NCI-H2107 treated with DMSO at 0.1 percent for 48 hours (cell line): ENCODE data around the gene CPXM2.

ENCODE experiments used
- DNase-seq: peaks from one replicate; lab custom pipeline; 2025; ENCODE audit not compliant: unreplicated experiment; lab: John Stamatoyannopoulos, UW

CPXM2 gene

GRCh38 chr10:123891144-123892071 is at the start of gene CPXM2:
TSS of gene CPXM2 (minus strand) at chr10:123891807. CDS start at chr10:123891659, 148 bp downstream.
- DNase-seq: no peak

- DNase-seq: no peak
Observed at GRCh38 chr10:123939591-123939990, 48.0 kb upstream of the CPXM2 start.

DNA sequence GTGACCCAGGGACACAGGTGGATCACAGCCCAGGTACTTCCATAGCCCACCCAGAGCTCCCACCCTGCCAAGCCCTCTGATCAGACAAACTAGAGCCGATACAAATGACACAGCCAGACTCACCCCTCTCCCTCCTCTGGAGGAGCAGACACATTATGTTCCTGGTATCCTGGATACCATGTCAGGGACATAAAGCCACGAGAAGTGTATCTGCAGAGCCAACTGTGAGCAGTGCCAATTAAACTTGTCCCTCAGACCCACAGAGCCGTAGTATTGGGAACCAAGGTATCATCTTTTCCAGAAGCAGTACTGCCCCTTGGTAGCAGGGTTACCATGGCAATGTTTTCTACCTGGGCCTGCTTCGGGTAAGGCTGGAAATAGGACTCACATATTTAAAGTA is 47.3 kb upstream of the CPXM2 start:
- DNase-seq: no peak

DNA sequence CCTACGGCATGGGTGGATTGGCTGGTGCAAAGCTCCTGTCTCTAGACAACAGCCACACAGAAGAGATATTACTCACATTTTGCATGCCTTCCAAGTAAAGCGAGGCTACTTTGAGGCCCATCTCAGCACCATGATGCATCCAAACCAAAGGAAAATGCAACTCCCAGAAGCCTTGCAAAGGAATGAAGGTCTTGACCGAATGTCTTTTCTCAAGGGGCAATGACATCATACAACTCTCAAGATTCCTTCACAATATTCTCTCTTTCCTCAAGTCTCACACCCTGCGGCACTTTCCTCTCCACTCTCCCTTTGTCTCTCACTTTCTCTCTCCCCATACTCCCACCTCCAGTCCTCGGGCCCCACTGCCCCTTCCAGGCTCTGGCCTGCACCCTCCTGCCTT is 44.8 kb upstream of the CPXM2 start:
- no peak for DNase-seq

GRCh38 chr10:123935680-123936079 is 44.1 kb upstream of the CPXM2 start:
- DNase-seq: no peak

- DNase-seq: no peak
Observed at GRCh38 chr10:123934846-123935245, 43.2 kb upstream of the CPXM2 start.

DNA sequence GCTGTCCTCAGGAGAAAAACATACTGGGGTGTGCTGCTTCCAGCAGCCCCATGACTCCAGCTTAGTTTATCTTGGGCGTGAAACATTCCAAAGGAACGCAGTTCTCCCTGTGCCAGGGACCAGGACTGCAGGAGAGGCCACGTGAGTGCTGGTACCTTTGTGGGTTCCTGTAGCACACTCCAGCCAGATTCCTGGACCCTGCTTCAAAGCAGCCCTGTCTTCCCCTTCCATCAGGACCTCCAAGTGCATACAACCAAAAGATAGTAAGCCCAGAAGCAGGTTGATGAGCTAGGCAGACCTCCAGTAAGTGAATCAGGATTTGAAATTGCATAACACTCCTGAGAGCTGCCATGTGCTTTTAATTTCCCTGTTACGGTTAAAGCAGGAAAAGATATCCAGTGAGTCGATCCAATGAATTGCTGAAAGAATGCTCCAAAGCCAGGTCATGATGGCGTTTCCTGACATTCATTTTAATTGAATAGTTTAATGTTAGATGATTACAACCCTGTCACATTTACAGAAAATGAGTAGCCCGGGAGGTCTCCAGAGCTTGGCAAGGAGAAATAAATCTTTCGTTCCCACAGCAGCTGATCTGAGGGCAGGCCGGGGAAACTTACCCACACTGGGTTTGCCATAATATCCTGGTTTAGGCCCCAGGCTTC is 38.9 kb upstream of the CPXM2 start:
- DNase-seq: no peak

- no peak for DNase-seq
Observed at GRCh38 chr10:123929791-123930190, 38.2 kb upstream of the CPXM2 start.

- no peak for DNase-seq
Observed at GRCh38 chr10:123928427-123928826, 36.8 kb upstream of the CPXM2 start.

DNA sequence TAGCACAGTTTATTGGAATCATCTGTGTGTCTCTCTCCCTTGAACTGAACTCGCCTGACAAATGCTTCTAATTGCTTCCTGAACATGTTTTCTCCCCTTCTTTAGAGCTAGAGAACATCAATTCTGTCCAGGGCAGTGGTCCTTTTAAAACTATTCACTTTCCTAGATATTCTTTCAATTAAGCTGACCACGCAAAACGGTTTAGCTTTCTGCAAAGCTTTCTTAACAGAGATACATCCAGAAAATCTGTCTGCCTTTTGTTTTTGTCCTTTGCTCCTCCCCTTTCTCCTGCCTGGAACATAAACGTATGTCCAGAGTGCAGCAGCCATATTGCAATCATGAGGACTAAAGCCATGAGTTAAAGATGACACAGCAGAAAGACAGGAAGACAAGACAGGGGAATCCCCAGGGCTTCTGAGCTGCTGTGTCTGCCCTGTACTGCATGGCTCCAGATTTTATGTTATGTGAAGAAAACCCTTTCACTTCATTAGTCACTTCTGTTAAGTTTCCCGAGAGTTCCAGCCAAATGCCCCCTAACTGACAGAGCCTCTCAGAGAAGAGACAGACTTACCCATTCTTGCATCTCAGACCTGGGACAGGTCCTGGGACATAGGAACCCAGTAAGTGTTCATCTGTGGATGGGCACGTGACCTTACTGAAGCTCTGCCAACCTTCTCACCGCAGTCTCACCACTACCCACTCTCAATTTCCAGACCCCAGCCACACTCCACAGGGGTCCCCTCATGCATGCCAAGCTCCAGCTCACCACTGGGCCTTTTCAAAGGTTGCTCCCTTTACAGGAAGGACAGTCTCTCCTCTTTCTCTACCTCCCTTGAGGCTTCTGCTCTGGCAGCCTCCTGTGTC is 35.0 kb upstream of the CPXM2 start:
- no peak for DNase-seq

DNA sequence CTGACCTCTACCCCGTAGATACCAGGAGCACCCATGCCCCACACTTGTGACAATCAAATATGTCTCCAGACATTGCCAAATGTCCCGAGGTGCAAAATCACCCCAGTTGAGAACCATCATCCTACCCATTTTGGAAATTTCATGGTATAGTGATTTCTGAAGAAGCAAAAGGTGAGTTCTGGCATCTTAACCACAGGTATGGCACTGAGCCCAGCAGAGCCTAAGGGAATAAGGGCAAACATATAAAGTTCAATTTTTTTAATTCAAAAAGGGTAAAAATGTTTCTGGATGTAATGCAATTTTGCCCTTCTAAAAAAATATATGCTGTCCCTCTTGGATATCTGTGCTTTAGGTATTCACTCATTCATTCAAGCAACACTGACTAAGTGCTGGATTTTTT is 30.5 kb upstream of the CPXM2 start:
- no peak for DNase-seq

GRCh38 chr10:123916775-123917174 is 25.2 kb upstream of the CPXM2 start:
- no peak for DNase-seq

DNA sequence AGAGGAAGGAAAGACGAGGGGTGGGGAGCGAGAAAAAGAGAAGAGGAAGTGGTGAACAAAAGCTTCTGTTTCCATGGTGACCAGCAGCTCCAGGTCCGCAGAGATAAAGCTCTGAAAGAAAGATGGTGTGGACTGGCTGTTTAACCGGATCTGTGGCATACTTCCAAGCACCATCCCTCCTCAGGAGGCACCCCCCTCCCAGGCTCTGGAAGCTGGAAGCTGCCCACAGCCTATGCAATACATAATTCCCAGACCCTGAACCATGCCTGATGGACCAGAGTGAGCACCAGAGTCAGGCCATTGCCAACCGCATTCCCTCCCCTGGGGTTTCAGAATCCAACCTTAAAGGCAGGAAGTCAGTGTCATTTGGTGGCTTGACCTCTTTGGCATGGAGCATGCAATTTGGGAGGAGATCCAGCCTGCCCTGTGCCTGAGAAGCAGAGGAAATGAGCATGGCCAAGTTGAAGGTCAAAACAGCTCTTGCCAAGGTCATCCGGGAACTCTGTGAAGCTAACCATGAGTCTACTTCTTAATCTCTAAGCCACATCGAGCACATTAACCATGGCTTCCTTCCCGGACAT is 22.2 kb upstream of the CPXM2 start:
- DNase-seq: no peak

GRCh38 chr10:123912871-123913270 is 21.3 kb upstream of the CPXM2 start:
- DNase-seq: peak; percentile 31

DNA sequence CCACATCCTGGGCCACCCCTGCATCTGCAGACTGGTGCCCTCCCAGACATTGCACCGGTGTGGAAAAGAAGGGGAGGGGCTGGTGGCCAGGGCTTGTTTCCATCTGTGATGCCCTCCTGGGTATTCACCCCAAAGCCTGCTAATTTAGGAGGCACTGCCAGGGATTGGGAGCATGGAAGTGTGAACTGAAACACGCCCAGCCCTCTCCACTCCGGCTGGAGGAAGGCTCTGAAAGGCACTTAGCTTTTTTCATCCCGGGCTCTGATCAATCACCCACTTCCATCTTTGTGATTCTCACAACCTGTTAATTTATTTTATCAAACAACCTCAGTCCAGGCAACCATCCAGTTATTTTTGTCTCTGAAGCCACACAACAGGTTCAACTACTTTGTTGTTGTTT is 20.9 kb upstream of the CPXM2 start:
- DNase-seq: no peak

DNA sequence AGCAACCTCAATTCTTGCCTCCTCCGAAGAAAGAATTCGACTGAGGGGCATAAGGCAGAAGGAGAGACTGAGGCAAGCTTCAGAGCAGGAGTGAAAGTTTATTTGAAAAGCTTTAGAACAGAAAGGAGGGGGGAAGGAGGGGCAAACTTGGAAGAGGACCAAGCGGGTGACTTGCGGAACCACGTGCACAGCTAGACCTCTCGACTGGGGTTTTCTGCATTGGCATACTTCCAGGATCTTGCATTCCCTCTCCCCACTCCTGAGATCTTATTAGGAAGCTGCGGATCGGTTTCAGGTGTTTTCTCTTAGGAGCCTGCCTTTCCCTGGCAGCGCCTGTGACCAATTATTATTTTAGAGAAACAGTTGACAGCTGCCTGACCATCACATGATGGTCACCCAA is 20.3 kb upstream of the CPXM2 start:
- peak; percentile 77 for DNase-seq

DNA sequence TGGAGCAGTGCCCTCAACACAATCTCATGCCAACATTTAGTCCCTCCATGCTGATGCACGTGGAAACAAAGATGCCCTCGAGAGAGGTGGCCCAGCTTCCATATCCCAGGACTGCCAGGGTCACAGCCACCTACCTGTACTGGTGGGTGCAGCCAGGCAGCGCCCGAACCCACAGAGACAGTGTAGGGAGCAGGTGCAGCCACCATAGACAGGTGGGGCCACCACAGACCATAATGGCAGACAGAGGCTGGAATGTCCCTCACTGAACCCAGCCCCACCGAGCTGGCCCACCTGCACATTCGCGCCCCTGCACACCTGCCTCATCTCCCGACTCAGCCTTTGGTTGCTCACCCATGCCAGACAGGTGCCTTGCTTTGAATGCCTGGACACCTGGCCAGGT is 18.3 kb upstream of the CPXM2 start:
- peak; percentile 44 for DNase-seq

DNA sequence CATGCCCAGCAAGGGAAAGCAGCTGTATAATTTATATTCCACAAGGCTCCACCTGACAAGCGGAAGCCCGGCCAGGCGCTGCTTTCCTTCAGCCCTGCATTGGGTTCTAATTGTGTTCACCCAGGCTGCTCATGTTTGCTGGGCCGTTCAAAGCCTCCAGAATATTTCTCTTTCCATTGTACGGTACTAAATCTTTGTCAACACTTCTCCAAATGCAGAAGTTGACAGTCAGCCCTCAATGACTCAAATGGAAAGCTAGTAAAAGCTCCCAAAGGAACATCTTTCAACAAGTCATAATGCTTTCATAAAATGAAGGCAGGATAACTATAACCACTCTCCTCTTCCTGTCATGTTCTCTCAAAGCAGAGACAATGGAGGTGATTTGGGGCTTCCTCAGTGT is 17.8 kb upstream of the CPXM2 start:
- DNase-seq: no peak

DNA sequence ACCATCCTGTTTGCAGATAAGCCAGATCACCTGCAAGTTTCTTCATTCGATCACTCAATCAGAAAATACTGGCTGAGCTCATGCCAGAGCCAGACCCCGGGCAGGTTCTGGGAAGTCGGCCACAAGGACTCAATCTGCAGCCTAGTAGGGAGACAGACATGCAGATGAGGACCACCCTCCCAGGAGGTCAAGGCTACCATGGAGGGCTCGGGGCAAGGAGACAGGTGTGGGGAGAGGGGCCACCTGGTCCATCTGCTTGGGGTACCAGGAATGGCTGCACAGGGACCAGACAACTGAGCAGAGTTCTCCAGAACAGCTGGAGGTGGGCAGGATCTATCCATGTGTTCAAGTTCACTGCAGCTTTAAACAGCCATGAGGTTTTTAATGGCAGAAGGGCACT is 16.8 kb upstream of the CPXM2 start:
- DNase-seq: no peak

DNA sequence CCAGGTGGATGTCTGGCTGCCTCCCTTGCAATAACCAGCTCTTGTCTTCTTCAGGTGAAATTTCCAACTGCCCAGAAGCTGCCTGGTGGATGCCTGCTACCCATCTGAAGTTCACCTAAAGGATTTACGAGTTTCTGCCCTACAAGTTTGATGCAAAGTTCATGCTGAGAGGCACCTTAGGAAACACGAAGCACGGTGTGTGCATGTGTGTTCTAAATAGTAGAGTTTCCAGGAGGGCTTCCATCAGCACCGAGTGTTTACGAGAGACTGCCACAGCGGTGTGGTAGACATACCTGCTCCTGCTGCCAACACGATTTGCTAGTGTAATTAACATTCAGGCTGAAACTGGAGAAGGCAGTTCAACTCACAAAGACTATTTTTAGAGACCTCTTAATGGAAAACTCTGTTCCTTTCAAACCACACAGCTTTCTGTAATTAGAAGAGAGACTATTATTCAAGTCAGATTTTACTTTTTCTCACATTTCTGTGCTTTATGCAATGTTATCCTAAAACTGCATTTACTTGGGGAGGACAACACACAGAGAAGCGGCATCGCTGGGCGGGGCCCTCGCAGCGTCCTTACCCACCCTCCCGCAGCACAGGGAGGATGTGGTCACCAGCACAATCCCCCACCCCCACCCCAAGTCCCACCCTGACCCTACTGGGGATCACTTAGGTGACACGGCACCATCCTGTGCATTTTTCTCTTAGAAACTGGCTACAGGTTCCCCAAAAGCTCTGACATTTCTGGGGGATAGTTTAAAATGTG is 15.5 kb upstream of the CPXM2 start:
- peak; percentile 53 for DNase-seq
